K562 (cell line): ENCODE results near the gene TUT1. TPM values are rescaled to one million over a fixed set of nuclear protein-coding genes. Genes with fewer than 3 reads are reported as not detected.
A peak's percentile ranks its signal among the peaks of the same experiment; 100 is the strongest.

Experiments
- BRF1 ChIP-seq: IDR thresholded peaks from 3 replicates; pipeline ENCODE4 v1.6.1; 2011; ENCODE audit warnings: borderline replicate concordance, mild to moderate bottlenecking; ENCODE audit not compliant: insufficient read length; ENCODE audit errors: extremely low read depth
- COPS2 ChIP-seq: fragments of 450-650 bp; conservative IDR thresholded peaks from 2 replicates; pipeline ENCODE4 v1.6.1; 2016; ENCODE audit warnings: mild to moderate bottlenecking, moderate library complexity
- CSDE1 ChIP-seq, 2 experiments: fragments of 450-650 bp; IDR thresholded peaks; 2 replicates each; pipeline ENCODE4 v1.6.1; 2016; ENCODE audit warnings: mild to moderate bottlenecking in 1 of 2
- DEAF1 ChIP-seq: fragments of 450-650 bp; formaldehyde crosslinking; IDR thresholded peaks from 2 replicates; pipeline ENCODE4 v1.4.0; 2020; ENCODE audit warnings: mild to moderate bottlenecking, moderate library complexity
- E2F6 ChIP-seq, 2 experiments: IDR thresholded peaks; 2 replicates each; pipeline ENCODE4 v1.6.1; 2011; ENCODE audit warnings: borderline replicate concordance in 1 of 2, control low read depth in 1 of 2, low read depth in 1 of 2, low read length in 1 of 2, mild to moderate bottlenecking in 1 of 2, mixed read lengths in 1 of 2, moderate library complexity in 1 of 2; ENCODE audit not compliant: insufficient read depth in 1 of 2, insufficient read length in 1 of 2, poor library complexity in 1 of 2, severe bottlenecking in 1 of 2; ENCODE audit errors: extremely low read depth in 1 of 2
- ERF ChIP-seq: fragments of 450-650 bp; formaldehyde crosslinking; IDR thresholded peaks from 2 replicates; pipeline ENCODE4 v1.4.0; 2020; ENCODE audit warnings: mild to moderate bottlenecking, mixed read lengths
- EWSR1 ChIP-seq: fragments of 450-650 bp; IDR thresholded peaks from 2 replicates; pipeline ENCODE4 v1.6.1; 2018; ENCODE audit warnings: borderline replicate concordance, mild to moderate bottlenecking, low read depth, moderate library complexity; ENCODE audit not compliant: partially characterized antibody
- FOSL1 ChIP-seq: fragments of 200-800 bp; sonication (Bioruptor generic); conservative IDR thresholded peaks from 2 replicates; pipeline ENCODE4 v1.6.1; 2016; ENCODE audit warnings: missing genetic modification characterization, missing compliant biosample characterization
- FOXA1 ChIP-seq: fragments of 450-650 bp; IDR thresholded peaks from 2 replicates; pipeline ENCODE4 v1.6.1; 2016; ENCODE audit warnings: mild to moderate bottlenecking, borderline replicate concordance
- FOXJ3 ChIP-seq: sonication (generic); formaldehyde crosslinking; IDR thresholded peaks from 2 replicates; pipeline ENCODE4 v1.4.0; 2020; ENCODE audit warnings: mild to moderate bottlenecking, missing genetic modification reagents
- GATAD2A ChIP-seq: fragments of 450-650 bp; IDR thresholded peaks from 2 replicates; pipeline ENCODE4 v1.6.1; 2017
- HDGF ChIP-seq: fragments of 450-650 bp; IDR thresholded peaks from 2 replicates; pipeline ENCODE4 v1.6.1; 2016
- MYNN ChIP-seq, 2 experiments: sonication (generic); formaldehyde crosslinking in 1 of 2; IDR thresholded peaks; 2 replicates each; pipeline versions ENCODE4 v1.5.0 to v1.6.1; 2016 to 2020; ENCODE audit warnings: antibody characterized with exemption in 1 of 2, missing genetic modification reagents in 1 of 2
- NUFIP1 ChIP-seq: fragments of 450-650 bp; IDR thresholded peaks from 2 replicates; pipeline ENCODE4 v1.6.1; 2018; ENCODE audit not compliant: partially characterized antibody
- PHF21A ChIP-seq: fragments of 450-650 bp; IDR thresholded peaks from 2 replicates; pipeline ENCODE4 v1.6.1; 2017; ENCODE audit warnings: low read depth, borderline replicate concordance
- RAD21 ChIP-seq, 2 experiments: fragments of 250-450 bp in 1 of 2; fragments of 450-650 bp in 1 of 2; sonication (Bioruptor Pico) in 1 of 2; formaldehyde crosslinking in 1 of 2; IDR thresholded peaks in 1 of 2; conservative IDR thresholded peaks in 1 of 2; 2 replicates each; pipeline versions ENCODE4 v1.4.0 to v1.8.0; 2020 to 2022; ENCODE audit warnings: mild to moderate bottlenecking in 2 of 2, moderate library complexity in 1 of 2
- RBBP5 ChIP-seq: fragments of 200-600 bp; sonication (generic); IDR thresholded peaks from 2 replicates; pipeline ENCODE4 v1.6.1; 2012; ENCODE audit warnings: borderline replicate concordance, mild to moderate bottlenecking, low read length, control low read depth, inconsistent platforms; ENCODE audit not compliant: insufficient read depth, poor library complexity, severe bottlenecking
- SFPQ ChIP-seq: fragments of 200-400 bp; formaldehyde crosslinking; IDR thresholded peaks from 2 replicates; pipeline ENCODE4 v1.6.1; 2017; ENCODE audit warnings: mild to moderate bottlenecking, low read depth, low read length, moderate library complexity
- SOX6 ChIP-seq: fragments of 450-650 bp; IDR thresholded peaks from 2 replicates; pipeline ENCODE4 v1.6.1; 2014; ENCODE audit warnings: mild to moderate bottlenecking
- XRCC5 ChIP-seq: fragments of 200-400 bp; formaldehyde crosslinking; IDR thresholded peaks from 2 replicates; pipeline ENCODE4 v1.6.1; 2017; ENCODE audit warnings: low read depth, mild to moderate bottlenecking, low read length
- ZKSCAN1 ChIP-seq: fragments of 150-350 bp; IDR thresholded peaks from 2 replicates; pipeline ENCODE4 v1.6.1; 2016; ENCODE audit warnings: low read depth, low read length
- ZNF668 ChIP-seq: fragments of 250-450 bp; sonication (Bioruptor Pico); IDR thresholded peaks from 2 replicates; pipeline ENCODE4 v1.8.0; 2022; ENCODE audit warnings: mild to moderate bottlenecking, inconsistent platforms
- ZNF717 ChIP-seq: fragments of 250-450 bp; sonication (Bioruptor Pico); IDR thresholded peaks from 2 replicates; pipeline ENCODE4 v1.5.0; 2021
- ZSCAN32 ChIP-seq: fragments of 450-650 bp; formaldehyde crosslinking; IDR thresholded peaks from 2 replicates; pipeline ENCODE4 v1.4.0; 2020; ENCODE audit warnings: mild to moderate bottlenecking, moderate library complexity
- polyA plus RNA-seq, 8 experiments: library from polyadenylated mRNA; depleted of rRNA in 4 of 8; stranded (reverse) in 5 of 8; unstranded in 3 of 8; fragments of >200 nt; fragmentation: Nextera tagmentation in 2 of 8; fragmentation: Illumina TruSeq in 1 of 8; extraction: Ambion mirVana in 2 of 8; extraction: Trizol in 1 of 8; gene quantifications; 2 replicates each; pipeline versions ENCODE4 v1.2.1 to v1.2.3, GENCODE V29; 2011 to 2014; ENCODE audit warnings: inconsistent platforms in 1 of 8, missing spikeins in 1 of 8
- total RNA-seq, 7 experiments: library from RNA; depleted of rRNA in 6 of 7; stranded (reverse); fragments of >200 nt in 6 of 7; fragmentation: Illumina TruSeq in 2 of 7; extraction: Trizol in 2 of 7; gene quantifications; 2 replicates each; pipeline versions ENCODE4 v1.2.1 to v1.2.3, GENCODE V29; 2011 to 2021; ENCODE audit warnings: low replicate concordance in 1 of 7

Gene TUT1
- total and polyA plus RNA-seq, 9 of the 15 experiments (the other 6 are each of a cell fraction or from before 2014, with no cell fraction given) = 0.66 to 44.3 (median 15.7) TPM

GRCh38 chr11:62542750-62543567, 48.4 kb downstream of the TUT1 start (continued):
- no peak; the same call in 1 of the 2 replicates for TF ChIP-seq GATAD2A
- TF ChIP-seq MYNN (IDR thresholded peaks at IDR 0.05) = peak; percentile 70; the same call in 1 of the 2 replicates
- no peak for TF ChIP-seq MYNN (CRISPR knock-in tag; IDR thresholded peaks at IDR 0.05)
- TF ChIP-seq ZSCAN32 (CRISPR knock-in tag) = no peak
- no peak for TF ChIP-seq COPS2
- no peak for TF ChIP-seq EWSR1
- TF ChIP-seq FOXJ3 (CRISPR knock-in tag) = no peak
- TF ChIP-seq RAD21 (CRISPR knock-in tag; conservative IDR thresholded peaks at IDR 0.05 in 1 of 2, IDR thresholded peaks at IDR 0.05 in 1 of 2) = peak; percentile 94 to 99
- no peak for TF ChIP-seq CSDE1 (IDR thresholded peaks at IDR 0.05)
- TF ChIP-seq XRCC5 = peak; percentile 60; the same call in 1 of the 2 replicates
- TF ChIP-seq ZKSCAN1 = no peak
- no peak for TF ChIP-seq SFPQ
- no peak for TF ChIP-seq FOXA1
- TF ChIP-seq ZNF717 (CRISPR knock-in tag) = no peak
- TF ChIP-seq E2F6 (IDR thresholded peaks at IDR 0.05; ENCODE audit: borderline replicate concordance in 1 of 2, extremely low read depth in 1 of 2, insufficient read depth in 1 of 2, insufficient read length in 1 of 2, low read depth in 1 of 2, low read length in 1 of 2, poor library complexity in 1 of 2, severe bottlenecking in 1 of 2) = peak in 1 of 2 experiments; percentile 5
- TF ChIP-seq NUFIP1 = no peak
- TF ChIP-seq SOX6 = peak; percentile 36; the same call in 1 of the 2 replicates
- no peak for TF ChIP-seq RBBP5
- TF ChIP-seq DEAF1 (CRISPR knock-in tag) = peak; percentile 91
- 0 out of 2 replicates have a peak, but pooled peaks have one; percentile 71 for TF ChIP-seq ERF (CRISPR knock-in tag)
- TF ChIP-seq FOSL1 (tag) = peak; percentile 69
- TF ChIP-seq HDGF = 0 out of 2 replicates have a peak, but pooled peaks have one; percentile 50
- no peak for TF ChIP-seq ZNF668 (CRISPR knock-in tag)
- no peak for TF ChIP-seq PHF21A
- TF ChIP-seq BRF1 = no peak
